GM12801 (cell line): Measurements from ENCODE around the gene ZIC2.

ENCODE experiments used
- TF ChIP-seq, protein P1 (sequence below): IDR thresholded peaks from one replicate; pipeline ENCODE4 v1.5.1; 2011; ENCODE audit warnings: control low read depth; ENCODE audit not compliant: insufficient read length; ENCODE audit errors: extremely low read depth

ZIC2 gene

DNA sequence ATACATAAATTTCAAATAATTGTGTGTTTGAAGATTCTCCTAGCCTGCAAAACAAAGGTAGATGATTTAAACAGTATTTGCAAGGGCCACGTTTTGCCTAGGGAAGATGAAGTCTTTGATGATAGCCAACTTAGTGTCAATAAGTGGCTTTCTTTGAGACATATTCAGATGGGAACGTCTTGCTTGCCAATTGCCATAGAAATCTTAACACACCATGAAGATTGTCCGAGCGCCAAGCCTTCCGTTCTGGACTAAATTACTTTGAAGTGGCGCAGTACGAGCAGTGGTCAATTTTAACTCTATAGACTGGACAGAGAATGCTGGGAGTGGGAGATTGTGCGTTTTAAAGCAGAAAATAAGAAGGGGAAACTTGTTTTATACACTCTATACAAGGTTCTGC lies 19.9 kb upstream of the ZIC2 start:
- TF ChIP-seq, protein P1, sequence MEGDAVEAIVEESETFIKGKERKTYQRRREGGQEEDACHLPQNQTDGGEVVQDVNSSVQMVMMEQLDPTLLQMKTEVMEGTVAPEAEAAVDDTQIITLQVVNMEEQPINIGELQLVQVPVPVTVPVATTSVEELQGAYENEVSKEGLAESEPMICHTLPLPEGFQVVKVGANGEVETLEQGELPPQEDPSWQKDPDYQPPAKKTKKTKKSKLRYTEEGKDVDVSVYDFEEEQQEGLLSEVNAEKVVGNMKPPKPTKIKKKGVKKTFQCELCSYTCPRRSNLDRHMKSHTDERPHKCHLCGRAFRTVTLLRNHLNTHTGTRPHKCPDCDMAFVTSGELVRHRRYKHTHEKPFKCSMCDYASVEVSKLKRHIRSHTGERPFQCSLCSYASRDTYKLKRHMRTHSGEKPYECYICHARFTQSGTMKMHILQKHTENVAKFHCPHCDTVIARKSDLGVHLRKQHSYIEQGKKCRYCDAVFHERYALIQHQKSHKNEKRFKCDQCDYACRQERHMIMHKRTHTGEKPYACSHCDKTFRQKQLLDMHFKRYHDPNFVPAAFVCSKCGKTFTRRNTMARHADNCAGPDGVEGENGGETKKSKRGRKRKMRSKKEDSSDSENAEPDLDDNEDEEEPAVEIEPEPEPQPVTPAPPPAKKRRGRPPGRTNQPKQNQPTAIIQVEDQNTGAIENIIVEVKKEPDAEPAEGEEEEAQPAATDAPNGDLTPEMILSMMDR, result no peak

DNA sequence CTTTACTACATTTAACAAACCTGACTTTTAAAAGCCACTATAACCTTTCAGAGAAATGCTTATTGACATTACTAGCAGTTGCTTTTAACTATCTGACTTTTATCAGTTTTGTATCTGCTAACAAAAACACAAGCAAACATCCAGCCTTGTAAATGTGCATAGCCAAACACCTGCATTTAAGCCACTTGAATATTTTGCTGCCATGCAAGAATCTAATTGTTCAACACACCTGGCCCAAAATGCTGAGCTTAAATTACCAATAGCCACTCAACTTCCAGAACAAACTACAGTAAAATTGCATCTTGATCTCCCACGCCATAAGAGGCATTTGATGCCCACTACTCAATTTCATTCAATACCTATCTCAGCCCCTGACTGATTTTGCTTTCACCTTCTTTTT lies 19.3 kb upstream of the ZIC2 start:
- TF ChIP-seq, protein P1, result no peak

DNA sequence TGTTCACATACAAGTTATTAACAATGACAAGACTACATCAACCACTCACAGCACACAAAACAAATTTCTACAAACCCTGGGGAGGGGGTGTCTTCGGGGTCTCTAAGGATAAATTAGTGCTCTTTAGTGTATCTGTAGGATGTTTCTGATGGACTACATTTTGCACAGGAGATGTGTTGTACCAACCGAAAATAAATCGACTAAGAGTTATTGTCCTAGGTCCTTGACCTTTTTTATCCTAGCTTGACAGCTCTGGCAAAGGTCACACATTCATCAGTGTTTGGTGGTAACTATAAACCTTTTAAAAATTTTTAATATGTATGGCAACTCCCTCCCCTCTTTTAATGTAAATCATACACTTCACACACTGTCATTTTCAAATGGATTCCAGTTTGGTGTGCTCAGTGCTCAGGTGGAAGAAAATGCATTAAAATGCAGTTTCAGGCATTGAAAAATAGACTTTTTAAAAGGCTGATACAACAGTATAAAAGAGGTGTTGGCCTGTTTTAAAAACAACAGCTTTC lies 17.7 kb upstream of the ZIC2 start:
- TF ChIP-seq, protein P1, result no peak

DNA sequence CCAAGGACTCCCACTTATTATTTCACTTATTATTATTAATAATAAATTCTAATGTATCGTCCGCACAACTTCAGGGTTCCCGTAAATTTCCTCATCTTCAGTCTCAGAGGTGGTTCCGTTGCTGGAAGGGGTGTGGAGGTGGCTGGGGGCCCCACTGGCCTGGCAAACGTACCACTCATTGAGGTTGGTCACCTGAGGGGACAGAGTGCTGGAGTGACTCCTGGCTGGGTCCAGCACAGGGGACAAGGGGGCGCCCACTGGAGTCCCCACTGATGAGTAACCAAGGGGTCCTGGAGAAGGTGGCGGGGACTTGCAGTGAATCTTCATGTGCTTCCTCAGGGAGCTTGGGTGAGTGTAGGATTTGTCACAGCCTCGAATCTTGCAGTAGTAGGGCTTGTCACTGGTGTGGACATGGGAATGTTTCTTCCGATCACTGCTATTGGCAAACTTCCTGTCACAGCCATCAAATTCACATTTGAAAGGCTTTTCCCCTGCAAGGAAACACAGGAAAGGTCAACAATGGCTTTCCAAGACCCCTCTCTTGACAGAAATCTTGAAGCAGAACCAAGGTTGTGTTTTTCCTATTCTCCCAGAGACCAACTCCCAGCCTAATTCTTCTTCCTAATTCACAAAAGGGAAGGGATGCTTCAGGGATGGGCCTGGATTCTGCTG lies 16.1 kb upstream of the ZIC2 start:
- TF ChIP-seq, protein P1, result no peak

DNA sequence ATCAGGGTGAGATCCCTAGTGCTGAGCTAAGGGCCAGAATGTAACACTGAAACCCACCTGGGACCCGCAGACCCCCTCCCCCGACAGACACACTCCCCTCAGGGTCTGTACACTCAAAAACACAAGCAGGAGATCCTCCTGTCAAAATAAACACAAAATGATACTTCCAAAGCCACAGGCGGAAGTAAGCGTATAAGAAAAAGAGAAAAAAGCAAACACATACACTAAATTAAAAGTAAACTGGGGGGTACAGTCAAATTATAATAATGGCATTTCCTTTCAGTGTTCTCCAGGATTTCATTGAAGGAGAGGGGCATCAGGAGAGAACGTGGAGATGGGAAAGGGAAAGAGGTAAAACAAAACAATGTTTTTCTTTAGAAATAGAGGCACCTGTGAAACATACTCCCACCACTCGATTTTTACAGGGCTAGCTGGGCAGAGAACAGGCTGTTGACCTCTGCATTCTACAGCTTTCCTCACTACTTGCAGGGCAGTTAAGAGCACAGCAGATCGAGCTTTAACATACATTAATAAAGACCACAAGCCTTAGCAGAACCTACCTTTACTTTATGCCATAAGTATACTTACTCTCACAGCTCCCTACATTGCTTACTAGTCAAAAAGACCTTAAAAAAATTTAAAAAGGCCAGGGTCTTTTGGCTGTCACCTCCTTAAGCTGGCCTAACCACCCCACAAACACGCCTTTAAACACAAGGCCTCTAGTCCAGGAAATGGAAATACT lies 15.3 kb upstream of the ZIC2 start:
- TF ChIP-seq, protein P1, result no peak

DNA sequence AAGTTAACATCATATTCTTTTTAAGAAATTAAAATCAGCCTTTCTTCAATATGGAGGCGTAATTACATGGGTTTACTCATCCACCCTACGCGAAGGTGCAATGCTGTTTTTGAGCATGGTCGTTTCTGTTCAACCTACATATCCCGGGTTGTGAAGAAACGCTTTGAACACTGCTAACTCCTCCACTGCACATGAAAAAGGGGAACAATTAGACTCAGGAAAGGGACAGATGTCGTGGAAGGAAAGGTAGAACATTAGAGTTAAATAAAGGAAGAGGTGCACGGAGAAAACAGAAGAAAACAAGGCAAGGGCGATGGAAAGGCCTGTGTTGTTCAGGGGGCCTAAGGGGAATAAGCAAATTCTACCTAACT lies 14.1 kb upstream of the ZIC2 start:
- TF ChIP-seq, protein P1, result no peak

DNA sequence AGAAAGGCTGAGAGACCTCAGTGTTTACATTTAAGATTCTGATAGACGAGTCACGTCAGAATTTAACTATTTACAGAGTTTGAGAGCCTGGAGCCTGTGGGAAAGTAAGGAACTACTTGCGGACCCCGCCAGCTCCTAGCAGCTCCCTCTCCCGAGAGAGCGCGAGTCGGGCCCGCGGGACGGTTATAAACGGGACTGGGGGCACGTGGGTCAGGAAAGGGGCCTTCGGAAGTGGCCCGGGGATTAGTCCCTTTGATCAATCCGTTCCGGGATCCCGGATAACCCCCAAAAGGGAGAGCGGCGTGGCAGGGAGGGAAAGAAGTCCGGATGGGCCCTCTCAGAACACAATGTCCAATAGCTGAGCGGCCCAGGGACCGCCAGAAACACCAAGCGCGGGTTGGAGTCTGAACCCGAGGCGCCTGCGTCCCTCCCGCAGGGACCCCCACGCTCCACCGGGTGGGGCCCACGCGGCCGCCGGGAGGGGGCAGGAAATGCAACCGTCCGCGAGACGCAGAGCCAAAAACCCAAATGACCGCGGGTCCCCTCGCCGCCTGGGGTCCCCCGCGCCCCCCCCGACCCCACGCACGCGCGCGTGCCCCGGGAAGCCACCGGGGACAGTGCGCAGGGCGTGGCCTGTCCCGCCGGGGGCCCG lies 13.6 kb upstream of the ZIC2 start:
- TF ChIP-seq, protein P1, result no peak
